NCI-H460 (cell line): Measurements from ENCODE around the gene U2AF2. TPM values are rescaled to one million over a fixed set of nuclear protein-coding genes. Genes with fewer than 3 reads are reported as not detected.
A peak's percentile ranks its signal among the peaks of the same experiment; 100 is the strongest.

Experiments used
- DNase-seq: peaks from one replicate; pipeline ENCODE4 v3.0.0-alpha.2; 2016; ENCODE audit warnings: low read depth; ENCODE audit errors: extremely low read depth
- polyA plus RNA-seq: library from polyadenylated mRNA; depleted of rRNA; stranded (reverse); fragments of >200 nt; gene quantifications from 2 replicates; pipeline ENCODE4 v1.2.3, GENCODE V29; 2014; cell fraction: nucleus; rRNA removed
- total RNA-seq: library from RNA; depleted of rRNA; stranded (reverse); fragments of >200 nt; shearing (Covaris generic); gene quantifications from 2 replicates; pipeline ENCODE4 v1.2.3, GENCODE V29; 2014; rRNA removed

Gene U2AF2
- 68.3 and 72.4 TPM in 2 replicates for total RNA-seq
- 169 and 178 TPM in 2 replicates for polyA plus RNA-seq

- peak; percentile 82 for DNase-seq
These were observed at the start of gene U2AF2 for GRCh38 chr19:55654868-55655647. U2AF2 (plus strand) TSS chr19:55655035; CDS start chr19:55655105, 70 bp downstream.

- DNase-seq: peak; percentile 93
These were observed 49.6 kb upstream of the U2AF2 start for GRCh38 chr19:55605207-55605636.

- peak; percentile 71 for DNase-seq
These were observed 49.0 kb upstream of the U2AF2 start, which contains the start of gene ZNF865 for GRCh38 chr19:55605637-55606470. ZNF865 (plus strand) TSS chr19:55605647; CDS start chr19:55613619, 7,972 bp downstream.

GRCh38 chr19:55606471-55606787 lies 48.4 kb upstream of the U2AF2 start:
- DNase-seq: no peak

GRCh38 chr19:55606817-55607216 lies 48.0 kb upstream of the U2AF2 start:
- no peak for DNase-seq

GRCh38 chr19:55609326-55609725 lies 45.5 kb upstream of the U2AF2 start:
- no peak for DNase-seq

GRCh38 chr19:55611300-55611982 lies 43.4 kb upstream of the U2AF2 start:
- no peak for DNase-seq

- no peak for DNase-seq
These were observed 42.7 kb upstream of the U2AF2 start for GRCh38 chr19:55611983-55612645.

- no peak for DNase-seq
These were observed 41.4 kb upstream of the U2AF2 start for GRCh38 chr19:55613396-55613795.

- no peak for DNase-seq
These were observed 40.7 kb upstream of the U2AF2 start for GRCh38 chr19:55613930-55614710.

GRCh38 chr19:55614711-55615542 lies 39.9 kb upstream of the U2AF2 start:
- DNase-seq: no peak

GRCh38 chr19:55615543-55616394 lies 39.1 kb upstream of the U2AF2 start:
- DNase-seq: no peak

- DNase-seq: no peak
These were observed 38.4 kb upstream of the U2AF2 start for GRCh38 chr19:55616395-55616875.

GRCh38 chr19:55617426-55617825 lies 37.4 kb upstream of the U2AF2 start:
- DNase-seq: no peak

GRCh38 chr19:55618426-55618825 lies 36.4 kb upstream of the U2AF2 start:
- DNase-seq: no peak

GRCh38 chr19:55619286-55619685 lies 35.5 kb upstream of the U2AF2 start:
- no peak for DNase-seq

- no peak for DNase-seq
These were observed 34.2 kb upstream of the U2AF2 start for GRCh38 chr19:55620410-55621204.
